Stimulated activated naive CD4-positive, alpha-beta T cell (primary cell): ENCODE measurements around the gene ZCCHC3.

ENCODE experiments used
- DNase-seq, 6 experiments: peaks; one replicate each; lab custom pipeline; 2025; lab: John Stamatoyannopoulos, UW

The ZCCHC3 gene

DNA sequence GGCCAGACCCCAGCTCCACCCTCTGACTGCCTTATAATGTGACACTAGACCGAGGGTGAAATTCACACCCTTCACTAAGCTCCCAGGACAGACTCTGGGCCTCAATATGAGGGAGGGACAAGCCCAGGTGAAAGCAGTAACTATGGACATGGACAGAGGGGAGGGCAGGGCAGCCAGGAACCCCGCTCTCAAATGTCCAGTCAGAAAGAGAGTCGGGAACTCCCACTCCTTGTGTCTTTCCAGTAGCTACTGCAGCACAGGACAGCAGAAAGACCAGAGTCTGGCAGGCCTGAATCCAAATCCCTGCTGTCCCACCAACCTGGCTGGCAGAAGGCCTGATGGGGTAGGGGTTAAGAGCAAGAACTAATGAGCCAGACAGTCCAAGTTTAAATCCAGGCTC is 13.2 kb upstream of the ZCCHC3 start:
- DNase-seq = no peak

DNA sequence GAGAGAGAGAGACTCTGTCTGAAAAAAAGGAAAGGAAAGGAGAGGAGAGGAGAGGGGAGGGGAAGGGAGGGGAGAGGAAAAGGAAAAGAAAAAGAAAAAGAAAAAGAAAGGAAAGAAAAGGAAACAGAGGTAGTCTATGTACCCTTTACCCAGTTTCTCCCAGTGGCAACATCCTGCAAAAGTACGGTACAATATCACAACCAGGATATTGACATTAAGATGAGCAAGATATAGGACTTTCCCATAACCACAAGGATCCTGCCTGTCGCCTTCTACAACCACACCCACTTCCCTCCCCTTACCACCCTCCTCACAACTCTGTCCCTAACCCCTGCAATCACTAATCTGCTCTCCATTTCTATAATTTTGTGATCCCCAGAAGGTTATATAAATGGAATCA is 10.9 kb upstream of the ZCCHC3 start:
- no peak for DNase-seq

GRCh38 chr20:288956-289692 is 8.2 kb upstream of the ZCCHC3 start:
- no peak for DNase-seq

- DNase-seq = no peak
These were observed 7.7 kb upstream of the ZCCHC3 start for GRCh38 chr20:289693-290083.

GRCh38 chr20:290084-290831 is 7.1 kb upstream of the ZCCHC3 start, which contains the start of gene C20orf96:
C20orf96 (minus strand) TSS chr20:290750; CDS start chr20:290610, 140 bp downstream.
- peak; percentile 66 to 82 (median 75) for DNase-seq

DNA sequence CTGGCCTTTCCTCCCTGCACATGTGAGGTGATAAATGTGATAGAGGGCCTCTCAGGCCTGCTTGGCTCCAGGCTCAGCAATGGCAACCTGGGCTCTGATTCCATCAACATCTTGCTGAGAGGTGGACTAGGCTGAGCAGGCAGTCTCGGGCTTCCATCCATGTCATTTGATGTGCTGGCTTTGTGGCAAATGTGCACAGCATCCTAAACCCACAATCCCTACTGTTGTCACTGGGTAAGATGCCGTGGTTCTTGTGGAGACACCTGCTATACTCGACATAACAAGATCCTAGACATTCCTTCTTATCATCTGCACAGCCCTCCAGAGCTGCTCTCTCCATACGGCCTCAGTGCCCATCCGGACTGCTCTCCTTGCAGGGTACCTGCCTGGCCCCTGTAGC is 2.8 kb upstream of the ZCCHC3 start:
- DNase-seq = no peak

GRCh38 chr20:295804-296203 is 1.6 kb upstream of the ZCCHC3 start:
- no peak for DNase-seq

GRCh38 chr20:297925-298775 is 780 bp downstream of the ZCCHC3 start:
- peak in 5 of 6 experiments; percentile 14 to 54 (median 33) for DNase-seq

DNA sequence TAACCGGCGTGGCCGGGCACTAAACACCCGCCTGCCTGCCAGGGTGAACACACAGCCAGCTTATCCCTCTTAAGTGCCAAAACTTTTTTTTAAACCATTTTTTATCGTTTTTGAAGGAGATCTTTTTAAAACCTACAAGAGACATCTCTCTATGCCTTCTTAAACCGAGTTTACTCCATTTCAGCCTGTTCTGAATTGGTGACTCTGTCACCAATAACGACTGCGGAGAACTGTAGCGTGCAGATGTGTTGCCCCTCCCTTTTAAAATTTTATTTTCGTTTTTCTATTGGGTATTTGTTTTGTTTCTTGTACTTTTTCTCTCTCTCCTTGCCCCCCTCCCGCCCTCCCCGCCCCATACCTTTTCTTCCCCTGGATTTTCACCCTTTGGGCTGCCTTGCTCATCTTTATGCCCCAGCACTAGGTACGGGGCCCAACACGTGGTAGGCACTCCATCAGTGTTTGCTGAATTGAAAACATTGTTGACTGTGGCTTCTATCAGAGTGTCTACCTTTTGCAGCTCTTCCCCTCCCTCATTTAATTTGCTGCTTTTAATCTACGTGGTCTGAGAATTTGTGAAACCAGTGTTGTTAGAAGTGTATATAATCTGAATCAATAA is 1.5 kb downstream of the ZCCHC3 start:
- no peak for DNase-seq

DNA sequence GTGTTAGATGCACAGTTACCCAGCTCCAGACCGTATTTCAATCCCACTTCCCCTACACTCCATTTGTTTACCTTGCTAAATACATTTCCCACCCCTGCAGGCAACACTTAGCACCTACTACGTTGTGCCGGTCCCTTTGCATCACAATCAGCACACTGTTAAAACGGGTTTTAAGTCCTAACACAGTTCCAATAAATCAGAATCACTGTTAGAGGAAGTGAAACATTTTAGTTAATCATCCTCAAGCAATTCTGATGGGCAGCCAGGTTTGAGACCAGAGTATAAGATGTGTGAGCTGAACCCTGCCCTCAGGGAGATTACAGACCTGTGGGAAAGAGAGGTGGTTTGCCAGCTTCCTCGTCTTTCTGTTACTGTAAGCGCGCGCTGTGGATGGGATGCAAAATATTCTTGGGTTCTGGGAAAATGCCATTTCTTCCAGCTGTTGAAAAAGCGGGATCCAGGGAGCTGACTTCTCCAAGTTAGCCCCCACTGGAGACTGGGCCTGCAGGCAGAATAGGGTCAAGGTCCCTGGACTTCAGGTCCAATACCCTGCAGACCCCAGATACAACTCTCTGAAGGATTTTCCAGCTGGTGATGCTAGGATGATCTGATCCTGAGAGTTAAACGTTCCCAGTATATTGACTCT is 3.1 kb downstream of the ZCCHC3 start:
- DNase-seq = no peak

GRCh38 chr20:301886-302848 is 4.8 kb downstream of the ZCCHC3 start:
- DNase-seq = no peak

GRCh38 chr20:305745-306144 is 8.4 kb downstream of the ZCCHC3 start:
- DNase-seq = no peak

GRCh38 chr20:308427-309038 is 11.2 kb downstream of the ZCCHC3 start:
- no peak for DNase-seq

GRCh38 chr20:309306-309840 is 12.0 kb downstream of the ZCCHC3 start:
- DNase-seq = no peak

DNA sequence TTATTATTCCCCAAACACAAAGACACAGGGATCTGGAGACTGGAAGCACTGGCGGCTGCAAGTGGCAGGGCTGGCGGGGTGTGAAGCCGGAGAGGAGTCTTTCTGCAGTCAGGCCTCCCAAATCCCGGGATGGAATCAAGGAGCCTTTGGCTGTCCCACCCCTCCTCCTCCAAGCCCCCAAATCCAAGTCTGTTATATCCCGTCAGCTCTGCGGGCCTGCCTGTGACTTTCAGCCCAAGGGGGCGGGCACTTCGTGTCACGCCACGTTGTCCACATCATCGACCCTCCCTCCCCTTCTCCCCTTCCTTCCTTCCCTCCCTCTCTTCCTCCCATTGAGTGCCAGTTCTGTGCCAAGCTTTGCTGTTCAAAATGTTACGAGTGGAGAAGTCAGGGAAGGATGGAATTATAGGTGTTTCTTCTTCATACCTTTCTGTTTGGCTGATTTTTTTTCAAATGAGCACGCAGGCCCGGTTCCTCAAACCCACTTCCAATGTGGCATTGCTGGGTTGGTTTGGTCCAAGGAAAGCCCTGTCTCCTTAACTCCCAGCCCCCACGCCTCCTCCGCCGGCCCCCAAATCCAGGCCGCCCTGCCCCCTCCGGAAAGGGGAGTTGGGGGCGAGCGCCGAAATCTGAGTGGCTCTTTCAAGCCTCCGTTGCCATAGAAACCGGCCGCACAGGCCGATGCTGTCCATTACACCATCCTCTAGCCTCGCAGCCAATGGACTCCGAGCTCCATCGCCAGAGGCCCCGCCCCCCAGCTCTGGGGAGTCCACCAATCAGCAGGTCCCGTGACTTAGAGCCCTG is 12.7 kb downstream of the ZCCHC3 start:
- DNase-seq = peak; percentile 68 to 87 (median 74)

DNA sequence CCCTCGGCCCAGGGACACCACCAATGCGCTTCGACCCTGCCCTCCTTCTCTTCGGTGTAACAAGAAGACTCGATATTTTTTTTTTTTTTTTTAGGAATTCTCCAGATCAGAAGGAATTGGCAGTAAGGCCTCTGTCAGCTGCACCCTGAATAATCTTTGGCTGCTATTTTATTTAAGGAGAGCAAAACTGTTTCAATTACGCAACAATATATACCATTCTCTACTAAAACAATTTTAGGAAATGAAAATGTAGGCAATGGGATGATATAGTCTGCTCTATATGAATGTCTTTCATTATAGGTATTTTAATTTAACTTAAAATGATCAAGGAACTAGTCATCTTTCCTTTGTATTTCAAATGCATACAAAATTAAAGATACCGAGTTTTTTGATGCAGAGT is 13.3 kb downstream of the ZCCHC3 start:
- DNase-seq = no peak

DNA sequence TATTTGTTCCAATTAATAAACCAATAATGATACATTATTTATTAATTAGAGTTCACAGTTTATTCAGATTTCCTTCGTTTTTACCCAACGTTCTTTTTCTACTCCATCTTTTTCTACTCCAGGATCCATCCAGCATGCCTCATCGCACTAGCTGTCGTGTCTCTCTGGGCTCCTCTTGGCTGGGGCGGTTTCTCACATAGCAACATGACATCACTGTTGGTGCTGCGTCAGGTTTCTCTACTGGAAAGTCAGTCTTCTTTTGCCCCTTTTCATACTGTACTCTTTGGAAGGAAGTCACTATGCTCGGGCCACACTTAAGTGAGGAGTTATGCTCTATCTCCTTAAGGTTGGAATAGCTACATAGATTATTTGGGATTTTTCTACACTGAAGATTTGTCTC is 14.2 kb downstream of the ZCCHC3 start:
- DNase-seq = no peak

GRCh38 chr20:312067-312466 is 14.7 kb downstream of the ZCCHC3 start:
- DNase-seq = no peak

DNA sequence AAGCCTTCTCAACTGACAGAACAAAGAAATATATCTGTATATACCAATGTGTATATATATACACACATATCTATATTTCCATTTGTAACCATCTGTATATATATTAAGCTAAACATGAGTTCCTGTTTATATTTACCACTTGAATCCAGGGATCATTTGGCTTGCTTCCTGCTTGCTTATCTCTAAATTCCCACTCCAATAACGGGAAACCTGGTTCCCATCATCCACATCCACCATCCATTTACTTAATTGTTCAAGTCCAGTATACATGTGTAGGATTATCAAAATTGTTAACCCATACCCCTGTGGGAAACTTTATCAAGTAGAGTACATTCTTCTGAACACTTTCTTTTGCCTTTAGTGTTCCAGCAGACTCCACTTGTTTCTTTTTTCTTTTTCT is 15.5 kb downstream of the ZCCHC3 start:
- DNase-seq = no peak
